Measurements from ENCODE around the gene TAS2R39.

Gene TAS2R39

DNA sequence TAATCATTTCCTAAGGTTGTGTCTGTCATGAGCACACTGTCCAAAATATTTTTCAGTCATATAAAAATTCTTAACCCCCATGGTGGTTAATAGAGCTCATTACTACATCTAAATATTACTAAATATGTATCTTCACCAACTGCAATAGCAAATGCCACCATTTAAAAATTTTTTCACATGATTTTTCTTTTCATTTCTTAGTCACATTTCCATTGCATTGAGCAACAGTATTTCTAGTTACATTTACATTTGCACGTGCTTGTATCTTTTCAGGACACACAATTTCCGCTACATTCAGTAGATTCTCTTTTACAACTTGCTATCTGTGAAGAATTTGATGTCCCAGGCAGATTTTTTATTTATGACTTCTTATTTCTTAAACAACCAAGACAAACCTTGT, 33.5 kb downstream of the TAS2R39 start:
- no peak overlapping the region for H3K9ac ChIP-seq (ENCODE audit: low read length)
- no peaks in the 10 kb centered on the region for H3K27me3 ChIP-seq (ENCODE audit: control insufficient read depth, insufficient read depth, low read length)
- no peaks in the 10 kb centered on the region for H3K9me3 ChIP-seq (ENCODE audit: control insufficient read depth, low read depth, low read length)

DNA sequence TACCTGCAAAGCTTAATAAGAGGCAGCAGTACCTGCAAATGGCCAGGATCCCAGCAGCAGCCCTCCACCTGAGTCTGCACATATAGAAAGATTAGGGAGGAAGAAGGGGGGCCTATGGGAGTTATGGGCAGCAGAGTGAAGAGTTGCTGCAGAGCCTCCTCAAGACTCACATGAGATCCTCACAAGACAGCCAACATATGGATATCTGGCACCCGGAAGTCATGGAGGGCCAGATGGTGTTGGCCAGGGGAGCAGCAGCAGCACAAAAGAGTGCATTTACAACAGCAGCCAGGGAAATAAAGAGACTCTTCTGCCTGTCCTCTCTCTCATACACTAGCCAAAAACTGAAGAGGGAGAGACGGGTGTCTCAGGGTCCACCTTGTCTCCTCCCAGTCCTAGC, 34.6 kb downstream of the TAS2R39 start:
- no peaks in the 10 kb centered on the region for H3K36me3 ChIP-seq (ENCODE audit: control insufficient read depth, low read depth, low read length)
- no peak overlapping the region for H3K27ac ChIP-seq (ENCODE audit: low read length)
- no peak overlapping the region for H3K4me3 ChIP-seq (ENCODE audit: low read length)
- no peaks in the 10 kb centered on the region for H3K27me3 ChIP-seq (ENCODE audit: control insufficient read depth, insufficient read depth, low read length)
- H3K4me1 ChIP-seq (ENCODE audit: control insufficient read depth, low read depth, low read length) = no peaks in the 10 kb centered on the region
- no peaks in the 10 kb centered on the region for H3K9me3 ChIP-seq (ENCODE audit: control insufficient read depth, low read depth, low read length)
- no peak overlapping the region for H3K9ac ChIP-seq (ENCODE audit: low read length)

More for the DNA sequence above, 33.5 kb downstream of the TAS2R39 start:
- no peak overlapping the region for H3K4me3 ChIP-seq (ENCODE audit: low read length)
- H3K36me3 ChIP-seq (ENCODE audit: control insufficient read depth, low read depth, low read length) = no peaks in the 10 kb centered on the region
- no peak overlapping the region for H3K27ac ChIP-seq (ENCODE audit: low read length)
- no peaks in the 10 kb centered on the region for H3K4me1 ChIP-seq (ENCODE audit: control insufficient read depth, low read depth, low read length)

DNA sequence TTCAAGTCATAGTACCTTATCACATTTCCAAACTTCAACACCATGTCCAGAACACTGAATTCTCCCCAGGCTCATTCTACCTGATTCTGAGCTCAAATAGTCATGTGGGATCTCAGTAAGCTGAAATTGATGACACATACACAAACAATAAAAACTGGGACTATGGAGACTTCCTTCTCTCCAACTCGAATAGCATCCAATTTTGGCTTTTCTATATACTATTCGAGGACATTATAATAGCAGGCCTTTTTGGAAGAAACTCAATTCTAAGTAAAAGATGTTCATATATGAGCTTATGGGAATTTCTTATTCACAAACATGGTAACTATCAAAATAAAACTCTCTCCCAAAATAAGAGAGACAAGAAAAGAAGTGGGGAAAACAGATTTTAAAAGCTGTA, 38.1 kb downstream of the TAS2R39 start:
- Histone ChIP-seq H3K4me3 (ENCODE audit: low read length) (no peak overlapping the region), H3K9me3 (ENCODE audit: control insufficient read depth, low read depth, low read length) (no peaks in the 10 kb centered on the region)

DNA sequence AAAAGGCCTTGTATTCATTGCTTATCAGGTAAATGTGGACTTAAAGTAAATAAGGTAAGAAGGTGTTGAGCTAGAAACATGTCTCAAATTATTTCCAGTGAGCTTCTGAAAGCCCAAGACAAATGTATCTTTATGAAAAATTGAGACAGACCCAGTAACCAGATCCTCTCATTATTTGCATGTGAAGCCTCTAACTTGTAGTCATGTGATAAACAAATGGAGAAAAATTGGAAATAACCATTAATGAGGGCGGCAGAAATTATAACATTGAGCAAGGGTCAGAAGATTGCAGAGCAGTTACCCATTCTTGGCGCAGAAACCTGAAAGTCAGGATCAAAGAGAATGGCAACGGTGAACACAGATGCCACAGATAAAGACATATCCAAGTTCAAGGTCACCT, 38.5 kb downstream of the TAS2R39 start, which contains the start of gene TAS2R40:
TAS2R40 (plus strand) TSS at position 301 of the 400 bp plus-strand sequence; CDS start at position 343, 42 bp downstream.
- H3K9ac ChIP-seq (ENCODE audit: low read length) = no peak within 1 kb of the TSS
- H3K36me3 ChIP-seq (ENCODE audit: control insufficient read depth, low read depth, low read length) = no peaks in the 10 kb centered on the region
- H3K9me3 ChIP-seq (ENCODE audit: control insufficient read depth, low read depth, low read length) = no peaks in the 10 kb centered on the region
- no peaks in the 10 kb centered on the region for H3K27me3 ChIP-seq (ENCODE audit: control insufficient read depth, insufficient read depth, low read length)
- H3K4me1 ChIP-seq (ENCODE audit: control insufficient read depth, low read depth, low read length) = no peaks in the 10 kb centered on the region
- H3K4me3 ChIP-seq (ENCODE audit: low read length) = no peak within 1 kb of the TSS
- no peak within 1 kb of the TSS for H3K27ac ChIP-seq (ENCODE audit: low read length)

More for the DNA sequence above, 38.1 kb downstream of the TAS2R39 start:
- Histone ChIP-seq H3K27me3 (ENCODE audit: control insufficient read depth, insufficient read depth, low read length) (no peaks in the 10 kb centered on the region), H3K9ac (ENCODE audit: low read length) (no peak overlapping the region), H3K36me3 (ENCODE audit: control insufficient read depth, low read depth, low read length) (no peaks in the 10 kb centered on the region), H3K27ac (ENCODE audit: low read length) (no peak overlapping the region), H3K4me1 (ENCODE audit: control insufficient read depth, low read depth, low read length) (no peaks in the 10 kb centered on the region)

DNA sequence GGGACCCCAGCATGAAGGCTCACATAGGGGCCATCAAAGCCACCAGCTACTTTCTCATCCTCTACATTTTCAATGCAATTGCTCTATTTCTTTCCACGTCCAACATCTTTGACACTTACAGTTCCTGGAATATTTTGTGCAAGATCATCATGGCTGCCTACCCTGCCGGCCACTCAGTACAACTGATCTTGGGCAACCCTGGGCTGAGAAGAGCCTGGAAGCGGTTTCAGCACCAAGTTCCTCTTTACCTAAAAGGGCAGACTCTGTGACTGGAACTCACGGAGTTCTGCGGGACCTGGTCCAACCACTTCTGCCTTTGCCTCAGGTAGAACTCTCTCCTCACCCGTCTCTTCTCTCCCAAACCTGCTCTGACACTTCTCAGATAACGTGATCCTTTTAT, 39.6 kb downstream of the TAS2R39 start:
- no peaks in the 10 kb centered on the region for H3K36me3 ChIP-seq (ENCODE audit: control insufficient read depth, low read depth, low read length)
- H3K27me3 ChIP-seq (ENCODE audit: control insufficient read depth, insufficient read depth, low read length) = no peaks in the 10 kb centered on the region
- no peak overlapping the region for H3K9ac ChIP-seq (ENCODE audit: low read length)
- no peak overlapping the region for H3K27ac ChIP-seq (ENCODE audit: low read length)
- no peak overlapping the region for H3K4me3 ChIP-seq (ENCODE audit: low read length)
- no peaks in the 10 kb centered on the region for H3K9me3 ChIP-seq (ENCODE audit: control insufficient read depth, low read depth, low read length)
- no peaks in the 10 kb centered on the region for H3K4me1 ChIP-seq (ENCODE audit: control insufficient read depth, low read depth, low read length)

DNA sequence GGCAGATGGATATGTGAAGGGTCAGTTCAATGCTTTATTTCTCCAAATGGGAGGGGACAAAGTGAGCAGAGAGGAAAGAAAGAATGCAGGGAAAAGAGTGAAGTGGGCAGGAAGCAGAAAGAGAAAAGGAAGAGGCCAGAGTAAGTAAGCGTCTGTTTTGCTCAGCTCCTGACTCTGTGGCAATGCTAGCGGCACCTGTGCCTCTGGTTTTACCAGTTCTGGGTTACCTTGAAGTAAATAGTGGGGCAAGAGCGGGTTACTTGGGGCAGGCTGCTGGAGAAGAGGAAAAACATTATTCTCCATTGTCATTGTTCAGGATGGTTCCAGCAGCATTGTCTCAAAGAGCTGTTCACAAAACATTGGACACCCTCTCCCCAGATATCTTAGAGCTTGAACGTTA, 40.6 kb downstream of the TAS2R39 start:
- H3K27me3 ChIP-seq (ENCODE audit: control insufficient read depth, insufficient read depth, low read length) = no peaks in the 10 kb centered on the region
- no peaks in the 10 kb centered on the region for H3K36me3 ChIP-seq (ENCODE audit: control insufficient read depth, low read depth, low read length)
- no peak overlapping the region for H3K4me3 ChIP-seq (ENCODE audit: low read length)
- H3K27ac ChIP-seq (ENCODE audit: low read length) = no peak overlapping the region
- H3K9me3 ChIP-seq (ENCODE audit: control insufficient read depth, low read depth, low read length) = no peaks in the 10 kb centered on the region
- H3K4me1 ChIP-seq (ENCODE audit: control insufficient read depth, low read depth, low read length) = no peaks in the 10 kb centered on the region
- no peak overlapping the region for H3K9ac ChIP-seq (ENCODE audit: low read length)

DNA sequence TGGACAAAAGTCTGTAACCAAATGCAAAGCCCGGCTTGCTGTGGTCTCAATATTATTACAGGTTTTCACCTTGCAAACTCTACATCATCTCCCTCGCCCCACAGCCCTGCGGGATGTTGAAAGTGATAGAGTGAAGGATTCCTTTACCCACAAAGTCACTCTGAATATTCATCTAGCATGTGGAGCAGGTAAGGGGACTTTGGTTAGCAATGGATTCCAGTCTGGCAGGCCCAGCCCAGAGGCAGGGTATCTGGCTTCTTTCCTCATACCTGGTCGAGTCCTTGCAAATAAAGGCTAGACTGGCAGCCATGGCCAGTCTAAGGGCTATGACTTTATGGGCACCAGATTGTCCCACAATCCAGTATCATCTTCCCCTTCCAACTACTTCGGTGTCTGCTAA, 41.8 kb downstream of the TAS2R39 start:
- H3K36me3 ChIP-seq (ENCODE audit: control insufficient read depth, low read depth, low read length) = no peaks in the 10 kb centered on the region
- peaks cover 8% of the 10 kb centered on the region for H3K4me1 ChIP-seq (ENCODE audit: control insufficient read depth, low read depth, low read length)
- no peaks in the 10 kb centered on the region for H3K27me3 ChIP-seq (ENCODE audit: control insufficient read depth, insufficient read depth, low read length)
- no peak overlapping the region for H3K9ac ChIP-seq (ENCODE audit: low read length)
- no peak overlapping the region for H3K27ac ChIP-seq (ENCODE audit: low read length)
- no peak overlapping the region for H3K4me3 ChIP-seq (ENCODE audit: low read length)
- no peaks in the 10 kb centered on the region for H3K9me3 ChIP-seq (ENCODE audit: control insufficient read depth, low read depth, low read length)

DNA sequence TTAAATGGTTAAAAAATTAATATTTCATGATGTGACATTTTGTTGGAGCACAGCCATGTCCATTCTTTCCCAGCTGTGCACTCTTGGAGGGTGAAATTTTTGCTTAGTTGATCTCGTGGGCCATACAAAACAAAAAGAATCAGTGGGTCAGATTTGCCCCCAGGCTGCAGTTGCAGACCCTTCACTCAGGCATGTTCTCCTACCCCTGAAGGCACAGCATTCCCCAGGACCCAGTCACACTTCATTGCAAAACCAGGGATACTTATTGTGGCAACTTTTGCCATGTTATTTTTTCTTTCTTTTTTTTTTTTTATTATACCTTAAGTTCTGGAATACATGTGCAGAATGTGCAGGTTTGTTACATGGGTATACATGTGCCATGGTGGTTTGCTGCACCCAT, 44.6 kb downstream of the TAS2R39 start:
- Histone ChIP-seq H3K9ac (ENCODE audit: low read length) (no peak overlapping the region), H3K27ac (ENCODE audit: low read length) (no peak overlapping the region), H3K27me3 (ENCODE audit: control insufficient read depth, insufficient read depth, low read length) (no peaks in the 10 kb centered on the region), H3K9me3 (ENCODE audit: control insufficient read depth, low read depth, low read length) (no peaks in the 10 kb centered on the region), H3K4me3 (ENCODE audit: low read length) (no peak overlapping the region), H3K4me1 (ENCODE audit: control insufficient read depth, low read depth, low read length) (peaks cover 8% of the 10 kb centered on the region), H3K36me3 (ENCODE audit: control insufficient read depth, low read depth, low read length) (no peaks in the 10 kb centered on the region)

DNA sequence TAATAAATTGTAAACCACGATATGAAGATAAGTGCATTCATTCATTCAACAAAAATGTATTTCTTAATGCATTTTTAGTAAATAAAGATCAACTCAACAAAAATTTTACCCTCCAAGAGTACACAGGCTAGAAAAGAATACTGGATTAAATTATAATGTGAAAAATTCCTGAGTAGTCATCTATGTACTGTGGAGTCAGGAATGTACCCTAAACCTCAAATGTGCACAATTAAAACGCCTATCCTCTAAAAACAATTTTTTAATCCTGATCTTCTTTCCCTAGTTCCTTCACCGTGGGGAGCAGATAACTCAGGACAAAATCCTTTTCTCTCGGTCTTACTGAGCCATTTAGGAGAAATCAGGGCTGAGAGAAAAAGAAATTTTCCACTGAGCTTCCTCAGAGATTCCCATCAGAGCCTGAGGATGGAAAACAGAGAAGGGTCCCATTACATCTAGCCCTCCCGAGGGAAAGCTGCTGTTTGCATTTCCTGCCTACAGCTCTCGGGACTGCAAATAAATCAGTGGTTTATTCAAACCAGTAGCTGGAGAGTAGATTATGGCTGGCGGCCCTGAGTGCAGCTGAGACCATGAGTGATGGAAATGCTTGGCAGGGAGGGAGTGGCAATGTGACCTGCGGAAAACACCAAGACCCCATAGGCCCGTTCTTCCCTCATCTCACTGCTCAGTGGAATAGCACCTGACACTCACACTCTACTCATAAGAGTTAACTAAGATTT, 46.0 kb downstream of the TAS2R39 start:
- Histone ChIP-seq H3K9me3 (ENCODE audit: control insufficient read depth, low read depth, low read length) (no peaks in the 10 kb centered on the region), H3K9ac (ENCODE audit: low read length) (no peak overlapping the region), H3K27ac (ENCODE audit: low read length) (no peak overlapping the region), H3K4me3 (ENCODE audit: low read length) (no peak overlapping the region), H3K27me3 (ENCODE audit: control insufficient read depth, insufficient read depth, low read length) (no peaks in the 10 kb centered on the region), H3K36me3 (ENCODE audit: control insufficient read depth, low read depth, low read length) (no peaks in the 10 kb centered on the region), H3K4me1 (ENCODE audit: control insufficient read depth, low read depth, low read length) (peaks cover 8% of the 10 kb centered on the region)

DNA sequence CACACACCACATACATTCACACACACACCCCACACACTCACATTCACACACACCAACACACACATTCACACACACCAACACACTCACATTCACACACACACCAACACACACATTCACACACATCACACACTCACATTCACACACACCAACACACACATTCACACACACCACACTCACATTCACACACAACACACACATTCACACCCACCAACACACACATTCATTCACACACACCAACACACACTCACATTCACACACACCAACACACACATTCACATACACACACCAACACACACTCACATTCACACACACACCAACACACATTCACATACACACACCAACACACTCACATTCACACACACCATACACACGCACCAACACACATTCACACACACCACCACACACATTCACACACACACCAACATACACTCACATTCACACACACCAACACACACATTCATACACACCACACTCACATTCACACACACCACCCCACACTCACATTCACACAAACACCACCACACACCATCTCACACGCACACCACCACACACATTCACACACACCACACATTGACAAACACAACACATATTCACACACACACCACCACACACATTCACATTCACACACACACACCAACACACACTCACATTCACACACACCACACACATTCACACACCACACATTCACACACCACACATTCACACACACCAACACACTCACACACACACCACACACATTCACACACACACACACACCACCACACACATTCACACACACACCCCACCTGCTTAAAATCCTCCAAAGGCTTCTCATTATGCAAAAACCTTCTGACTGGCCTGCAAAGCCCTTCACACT, 47.6 kb downstream of the TAS2R39 start:
- Histone ChIP-seq H3K9ac (ENCODE audit: low read length) (no peak overlapping the region), H3K4me1 (ENCODE audit: control insufficient read depth, low read depth, low read length) (peaks cover 8% of the 10 kb centered on the region)

More for the DNA sequence above, 47.6 kb downstream of the TAS2R39 start:
- Histone ChIP-seq H3K27ac (ENCODE audit: low read length) (no peak overlapping the region), H3K36me3 (ENCODE audit: control insufficient read depth, low read depth, low read length) (no peaks in the 10 kb centered on the region), H3K9me3 (ENCODE audit: control insufficient read depth, low read depth, low read length) (peaks cover 3% of the 10 kb centered on the region), H3K27me3 (ENCODE audit: control insufficient read depth, insufficient read depth, low read length) (no peaks in the 10 kb centered on the region), H3K4me3 (ENCODE audit: low read length) (no peak overlapping the region)

Data from iPS-18a (cell line).